IPS-NIHi7 (cell line): ENCODE data around the gene TMOD4.

ENCODE experiments used
- DNase-seq: peaks from one replicate; pipeline ENCODE4 v3.0.0; 2012; ENCODE audit warnings: mixed read lengths; ENCODE audit errors: extremely low spot score

The TMOD4 gene

DNA sequence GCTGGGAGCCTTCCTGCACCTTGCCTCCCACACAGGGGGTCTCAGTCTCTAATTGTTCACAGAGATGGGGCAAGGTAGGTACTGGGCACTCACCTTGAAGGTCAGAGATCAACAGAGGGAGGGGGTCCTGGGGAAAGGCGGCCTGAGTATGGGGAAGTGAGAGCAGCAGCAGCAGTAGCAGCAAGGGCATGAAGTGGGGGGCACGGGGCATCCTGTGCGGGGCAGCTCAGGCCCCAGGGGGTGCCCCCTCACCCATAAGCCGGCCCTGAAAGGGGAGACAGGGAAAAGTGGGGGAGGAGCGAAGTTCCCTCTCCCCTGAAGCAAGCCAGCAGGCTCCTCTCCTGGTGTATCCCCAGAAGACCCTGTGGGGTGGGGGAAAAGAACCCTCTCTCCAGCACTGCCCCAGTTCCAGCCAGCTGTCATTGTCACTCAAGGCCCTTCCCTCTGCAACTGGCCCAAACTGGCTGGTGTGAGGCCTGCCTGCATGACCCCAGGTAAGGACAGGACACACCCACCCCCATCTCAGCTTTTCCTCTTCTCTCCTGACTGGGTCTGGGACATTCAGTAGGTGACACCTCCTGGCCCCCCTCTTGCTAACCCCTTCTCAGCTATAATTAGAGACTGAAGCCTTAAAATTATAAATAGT, 33.2 kb downstream of the TMOD4 start:
- DNase-seq, result no peak

DNA sequence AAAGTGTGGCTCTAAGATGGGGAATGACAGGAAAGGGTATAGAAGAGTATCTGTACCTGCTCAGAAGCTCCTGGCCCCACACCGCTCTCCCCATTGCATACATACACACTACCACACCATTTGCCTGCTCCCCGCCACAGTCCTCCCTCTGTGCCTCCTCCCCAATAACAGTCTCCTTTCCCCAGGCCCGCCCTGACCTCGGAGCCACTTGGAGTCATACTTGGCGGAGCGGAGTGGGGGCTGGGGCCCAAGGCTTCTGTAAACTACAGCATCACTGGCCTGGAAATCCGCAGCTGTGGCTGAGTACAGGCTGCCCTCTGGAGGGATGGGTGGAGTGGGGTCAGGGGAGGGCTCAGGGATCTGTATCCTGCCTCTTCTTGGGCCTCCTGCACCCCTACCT, 38.0 kb downstream of the TMOD4 start:
- no peak for DNase-seq

DNA sequence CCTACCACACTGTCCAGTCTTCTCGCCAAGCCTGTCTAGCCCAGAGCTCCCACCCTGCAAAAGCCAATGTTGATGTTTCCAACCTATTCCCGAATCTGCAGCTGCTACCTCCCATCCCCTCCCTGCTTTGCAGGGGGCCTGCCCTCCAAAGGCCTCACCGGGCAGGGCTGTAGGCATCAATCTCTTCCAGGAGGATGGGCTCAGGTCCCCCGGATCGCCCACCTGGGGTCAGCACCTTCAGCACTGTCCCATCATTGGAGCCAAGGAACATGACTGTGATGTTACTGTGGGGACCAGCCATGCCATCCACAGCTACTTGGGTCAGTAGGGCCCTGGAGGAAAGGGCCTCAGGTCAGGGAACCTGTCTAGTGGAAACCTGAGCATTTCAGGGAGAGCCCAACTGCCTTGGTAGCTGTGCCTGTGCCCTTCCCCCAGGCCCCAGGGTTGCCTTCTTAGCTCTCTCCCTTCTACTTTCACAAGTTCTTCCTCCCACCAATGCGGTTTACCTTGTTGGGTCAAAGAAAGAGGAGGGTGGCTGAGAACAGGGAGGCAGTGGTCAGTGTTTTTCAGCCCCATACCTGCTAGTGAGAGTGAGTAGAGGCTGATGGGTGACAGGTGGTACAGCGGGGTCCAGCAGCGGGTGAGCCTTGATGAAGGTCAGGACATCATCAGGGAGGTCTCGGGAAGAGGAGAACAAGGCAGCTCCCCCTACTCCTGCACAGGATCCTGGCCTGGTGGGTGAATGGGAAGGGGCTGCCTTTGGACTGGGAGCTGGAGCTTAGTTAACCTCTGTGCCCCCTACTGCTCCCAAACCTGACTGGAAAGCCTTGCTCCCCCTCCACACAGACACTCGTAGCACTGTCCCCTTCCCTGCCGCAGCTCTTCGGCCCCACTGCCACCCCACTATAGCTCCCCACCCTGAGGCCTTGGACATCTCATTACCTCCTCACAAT, 40.1 kb downstream of the TMOD4 start:
- DNase-seq, result no peak

DNA sequence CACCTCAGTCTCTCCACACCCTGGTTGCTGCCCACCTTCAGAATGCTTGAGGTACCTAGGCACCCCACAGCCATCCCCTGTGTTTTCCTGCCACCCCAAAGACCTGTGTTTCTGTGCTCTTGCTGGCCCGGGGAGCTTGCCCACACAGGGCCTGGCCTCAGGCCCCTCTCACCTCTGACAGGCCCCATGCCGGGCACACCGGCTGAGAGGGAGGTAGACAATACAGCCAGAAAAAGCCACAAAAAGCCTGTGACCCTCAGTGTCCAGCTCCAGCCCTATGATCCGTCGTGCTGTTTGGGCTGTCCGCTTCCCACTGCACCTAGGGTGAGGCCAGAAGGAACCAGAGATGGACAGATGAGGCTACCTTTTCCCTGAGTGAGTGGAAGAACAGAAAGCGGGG, 40.8 kb downstream of the TMOD4 start:
- DNase-seq, result no peak

DNA sequence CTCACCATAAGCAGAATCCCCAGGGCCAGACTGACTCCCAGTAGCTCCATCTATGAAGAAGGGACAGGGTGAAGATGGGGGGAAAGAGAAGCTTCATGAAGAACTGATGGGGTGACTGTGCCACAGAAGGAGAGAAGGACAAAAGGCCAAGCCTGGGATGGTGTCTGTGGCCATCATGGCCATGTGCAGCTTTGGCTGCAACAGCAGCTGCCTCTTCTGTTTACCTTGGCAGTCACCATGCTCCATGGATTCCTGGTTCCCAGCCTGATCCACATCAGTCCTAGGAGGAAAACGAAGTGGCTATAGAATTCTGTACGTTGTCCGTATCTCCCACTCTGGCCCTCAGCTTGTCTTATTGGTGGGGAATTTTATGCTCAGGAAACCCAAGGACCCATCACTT, 41.4 kb downstream of the TMOD4 start:
- no peak for DNase-seq

DNA sequence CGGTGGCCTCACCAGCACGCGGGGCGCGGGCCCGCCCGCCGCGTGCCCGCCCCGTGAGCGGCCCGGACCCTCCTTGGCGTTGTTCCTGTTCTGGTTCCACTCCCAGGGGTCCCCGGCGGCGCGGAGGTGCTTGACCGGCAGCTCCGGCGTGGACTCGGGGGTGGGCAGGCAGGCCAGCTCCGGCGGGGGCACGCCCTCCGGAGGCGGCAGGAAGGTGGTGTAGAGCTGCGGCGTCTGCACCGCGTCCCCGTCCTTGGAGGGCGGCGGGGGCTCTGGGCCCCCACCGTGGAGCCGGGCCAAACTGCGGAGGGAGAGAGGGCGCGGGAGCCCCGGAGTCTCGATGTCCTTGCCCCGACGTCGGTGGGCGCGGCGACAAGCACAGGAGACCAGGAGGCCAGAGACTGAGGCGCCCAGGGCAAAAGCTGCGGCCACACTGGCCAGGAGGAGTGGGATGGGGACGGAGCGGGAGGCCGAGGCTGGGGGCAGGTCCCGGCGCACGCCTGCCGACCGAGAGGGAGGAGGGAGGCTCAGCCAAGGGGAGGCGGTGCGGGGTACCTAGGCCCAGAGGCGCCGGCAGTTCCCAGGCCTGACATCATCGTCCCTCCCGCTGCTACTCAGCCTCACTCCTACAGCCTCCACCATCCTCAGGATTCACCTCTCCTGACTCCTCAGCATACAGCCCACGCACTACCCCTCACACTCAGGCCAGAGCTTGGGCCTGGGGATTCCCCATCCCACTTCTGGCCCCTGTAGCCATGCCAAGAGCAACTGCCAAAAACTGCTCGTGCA, 42.6 kb downstream of the TMOD4 start:
- peak; percentile 54 for DNase-seq

DNA sequence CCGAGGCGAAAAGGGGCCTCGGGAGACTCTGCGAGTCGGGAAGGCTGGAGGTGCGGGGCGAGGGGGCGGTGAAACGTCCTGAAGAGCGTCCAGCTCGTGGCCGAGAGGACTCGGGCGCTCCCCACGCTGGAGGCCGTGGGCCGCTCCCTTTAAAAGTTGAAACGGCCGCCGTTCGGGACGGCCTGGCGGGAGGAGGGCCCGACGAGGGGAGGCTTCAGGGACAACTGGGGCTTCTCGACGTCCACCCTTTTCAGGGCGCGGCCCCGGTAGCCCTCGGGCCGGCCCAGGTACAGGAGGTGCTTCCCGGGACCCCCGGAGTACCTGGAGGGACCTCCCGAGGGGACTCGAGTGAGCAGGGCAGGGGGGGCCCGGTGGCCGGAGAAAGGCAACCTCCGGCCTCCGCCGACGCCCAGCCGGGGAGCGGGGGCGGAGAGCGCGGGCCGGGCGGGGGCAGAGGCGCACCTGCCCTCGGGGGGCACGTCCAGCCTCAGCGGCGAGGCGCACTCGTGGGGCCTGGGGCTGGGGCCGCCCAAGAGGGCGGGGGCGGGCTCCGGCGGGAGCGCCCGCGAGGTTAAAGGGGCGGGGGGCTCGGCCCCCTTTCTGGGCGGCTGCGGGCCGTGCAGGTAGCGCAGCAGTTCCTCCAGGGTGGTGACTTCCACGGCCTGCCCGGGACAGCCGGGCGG, 43.3 kb downstream of the TMOD4 start:
- DNase-seq, result peak; percentile 40

DNA sequence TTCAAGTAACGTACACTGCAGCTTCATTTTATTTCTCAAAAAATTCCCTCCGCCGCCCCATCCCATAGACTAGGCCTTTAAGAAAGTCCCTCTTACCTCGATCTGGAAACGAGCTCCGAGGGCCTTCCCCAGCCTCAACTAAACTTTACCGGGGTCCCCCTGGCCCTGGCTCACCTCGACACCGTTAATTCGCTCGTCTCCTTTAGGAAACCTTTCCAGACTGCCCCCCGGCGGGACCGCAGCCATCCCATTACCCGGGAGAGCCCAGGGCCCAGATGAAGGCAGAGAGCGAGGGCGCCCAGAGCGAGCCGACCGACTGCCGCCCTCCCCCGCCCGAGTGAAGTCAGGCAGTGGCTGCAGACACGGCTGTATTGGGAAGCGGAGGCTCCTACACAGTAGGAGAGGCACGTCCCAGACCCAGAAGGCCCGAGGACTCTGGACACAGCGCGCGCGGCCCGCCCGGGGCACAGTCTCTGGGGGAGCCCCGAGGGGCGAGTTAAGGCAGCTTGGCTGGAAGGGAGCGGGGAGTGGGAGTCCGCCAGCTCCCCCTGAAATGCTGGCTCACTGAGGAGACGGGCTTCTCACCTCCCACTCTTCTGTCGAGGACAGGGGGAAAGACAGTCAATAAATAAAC, 44.0 kb downstream of the TMOD4 start:
- DNase-seq, result peak; percentile 55

DNA sequence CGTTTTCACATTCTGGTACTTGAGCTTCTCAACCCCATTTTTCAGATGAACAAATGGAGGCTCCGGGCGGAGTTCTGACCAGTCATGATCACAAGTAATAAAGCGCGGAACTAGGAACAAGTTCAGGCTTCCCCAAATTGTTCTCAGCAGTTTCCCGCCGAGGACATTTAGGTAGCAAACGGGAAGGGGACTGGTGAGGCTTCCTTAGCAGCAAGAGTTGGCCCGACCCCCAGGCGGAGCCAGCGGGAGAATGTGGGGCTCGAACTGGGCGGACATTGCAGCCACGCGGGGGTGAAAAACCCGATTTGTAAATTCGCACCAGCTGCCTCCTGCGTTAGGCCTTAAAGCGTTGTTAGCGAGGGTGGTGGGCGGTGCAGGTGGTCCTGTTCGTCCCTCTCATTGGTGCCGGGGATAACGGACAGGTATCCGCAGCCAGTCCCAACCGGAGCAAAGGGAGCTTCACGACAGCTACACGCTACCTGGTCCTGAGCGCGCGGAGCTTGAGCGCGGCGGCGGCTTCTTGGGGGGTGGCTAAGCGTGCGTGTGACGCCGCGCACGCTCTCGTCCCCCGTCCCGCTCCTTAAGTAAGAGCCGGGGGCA, 44.7 kb downstream of the TMOD4 start:
- peak; percentile 97 for DNase-seq

DNA sequence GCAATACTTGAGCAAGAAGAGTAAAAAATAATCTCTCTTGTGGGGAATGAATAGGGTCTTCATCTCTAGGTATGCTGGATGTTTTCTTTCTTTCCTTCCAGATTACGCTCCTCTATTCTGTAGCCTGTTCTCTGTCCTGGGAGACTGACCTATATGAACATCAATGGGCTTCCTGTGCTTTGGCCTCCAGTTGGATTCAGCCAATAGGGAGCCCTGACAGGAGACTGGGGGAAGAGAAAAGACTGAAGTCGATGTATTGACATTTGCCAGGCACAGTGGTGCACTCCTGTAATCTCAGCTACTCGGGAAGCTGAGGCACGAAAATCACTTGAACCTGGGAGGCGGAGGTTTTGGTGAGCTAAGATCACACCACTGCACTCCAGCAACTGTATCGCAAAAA, 47.0 kb downstream of the TMOD4 start:
- no peak for DNase-seq

DNA sequence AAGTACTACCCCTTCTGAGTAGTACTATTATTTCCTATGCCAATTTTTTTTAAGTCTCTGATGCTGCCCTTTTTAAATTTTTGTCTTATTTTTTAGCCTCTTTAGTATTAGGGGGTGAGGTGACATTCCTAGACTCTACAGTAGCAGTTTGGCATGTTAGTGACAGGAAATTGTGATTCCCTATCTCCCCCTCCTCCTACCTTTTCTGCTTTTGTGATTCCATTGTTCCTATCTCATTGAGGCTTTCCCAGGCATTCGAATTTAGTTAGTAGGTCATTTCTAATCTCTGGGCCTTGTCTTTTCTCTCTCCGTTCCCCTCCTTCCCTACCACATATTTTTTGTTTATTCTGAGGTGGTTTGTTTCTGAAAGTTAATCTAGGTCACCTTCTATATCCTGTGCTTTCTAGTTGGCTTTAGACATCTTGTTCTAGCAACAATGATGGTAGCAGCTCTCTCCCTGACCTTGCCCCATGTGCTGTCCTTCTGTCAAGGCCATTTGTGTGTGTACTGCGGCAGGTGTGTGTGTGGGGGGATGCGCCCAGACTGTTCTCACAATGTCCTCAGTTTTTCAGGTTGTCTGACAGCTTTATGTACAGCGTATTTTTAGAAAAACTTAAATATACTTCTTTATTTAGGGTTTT, 50.9 kb downstream of the TMOD4 start:
- no peak for DNase-seq
